ENCODE measurements around the gene CELSR1.
"Not testable (repeated sequence)": the region's sequence is repeated elsewhere in the genome, so short reads cannot be mapped to it uniquely, and the experiment has no call there.

Gene CELSR1

GRCh38 chr22:46328797-46329196 is 208.6 kb downstream of the CELSR1 start:
- no peaks in the 10 kb centered on the region for H3K36me3 Mint-ChIP-seq (ENCODE audit: insufficient read depth)
- H3K4me3 Mint-ChIP-seq: no peak overlapping the region
- H3K27me3 Mint-ChIP-seq: no peaks in the 10 kb centered on the region
- no peaks in the 10 kb centered on the region for H3K4me1 Mint-ChIP-seq (ENCODE audit: low read depth in 2 of 2)
- no peak overlapping the region for H3K27ac Mint-ChIP-seq
- no peaks in the 10 kb centered on the region for H3K9me3 Mint-ChIP-seq
- ATAC-seq (replicated peaks): no peak
- DNase-seq: no peak

DNA sequence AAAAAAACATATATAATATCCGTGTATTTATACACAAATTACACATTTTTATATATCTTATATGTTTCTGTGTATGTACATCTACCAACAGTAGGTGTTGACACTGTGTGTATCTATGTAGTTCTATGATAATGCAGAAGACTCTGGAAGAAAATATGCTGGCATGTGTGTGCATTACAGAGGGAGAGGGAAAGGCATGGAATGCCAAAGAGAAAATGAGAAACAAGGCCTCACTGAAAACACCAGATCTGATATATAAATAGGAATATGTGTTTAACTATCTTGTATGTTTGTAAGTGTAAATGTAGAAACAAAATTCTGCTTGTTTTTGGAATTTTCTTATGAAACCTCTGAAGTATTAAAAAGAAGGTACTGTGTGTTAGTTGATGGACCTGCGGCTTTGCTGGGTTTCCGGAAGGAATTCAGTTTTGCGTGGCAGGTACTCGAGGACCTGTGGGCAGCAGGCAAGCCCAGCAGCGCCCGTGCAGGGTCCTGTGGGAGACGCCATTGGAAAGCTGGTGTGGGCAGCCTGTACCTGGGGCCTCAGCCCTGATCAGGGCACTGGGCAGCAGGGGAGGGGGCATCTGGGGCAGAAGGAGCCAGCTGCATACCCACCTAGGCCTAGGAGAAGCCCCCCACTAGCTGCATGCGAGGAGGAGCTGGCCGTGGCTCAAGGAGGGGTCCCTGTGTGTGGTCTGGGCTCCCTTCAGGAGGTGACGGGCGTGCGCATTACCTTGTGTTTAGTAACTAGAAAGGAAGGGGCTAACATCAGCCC is 209.5 kb downstream of the CELSR1 start:
- Mint-ChIP-seq H3K27me3 (no peaks in the 10 kb centered on the region), H3K36me3 (ENCODE audit: insufficient read depth) (peaks cover 3% of the 10 kb centered on the region), H3K9me3 (no peaks in the 10 kb centered on the region), H3K4me1 (ENCODE audit: low read depth in 2 of 2) (no peaks in the 10 kb centered on the region), H3K4me3 (no peak overlapping the region), H3K27ac (no peak overlapping the region)
- ATAC-seq (replicated peaks): no peak
- no peak for DNase-seq

GRCh38 chr22:46326066-46326680 is 211.2 kb downstream of the CELSR1 start:
- Mint-ChIP-seq H3K27me3 (no peaks in the 10 kb centered on the region), H3K4me3 (no peak overlapping the region), H3K4me1 (ENCODE audit: low read depth in 2 of 2) (no peaks in the 10 kb centered on the region), H3K27ac (no peak overlapping the region), H3K9me3 (no peaks in the 10 kb centered on the region), H3K36me3 (ENCODE audit: insufficient read depth) (peaks cover 3% of the 10 kb centered on the region)
- no peak for DNase-seq
- ATAC-seq (replicated peaks): no peak

GRCh38 chr22:46323162-46323561 is 214.3 kb downstream of the CELSR1 start:
- DNase-seq (no peak), ATAC-seq (replicated peaks) (no peak)
- Mint-ChIP-seq H3K4me1 (ENCODE audit: low read depth in 2 of 2) (no peaks in the 10 kb centered on the region), H3K9me3 (no peaks in the 10 kb centered on the region), H3K27ac (no peak overlapping the region), H3K4me3 (no peak overlapping the region), H3K27me3 (no peaks in the 10 kb centered on the region), H3K36me3 (ENCODE audit: insufficient read depth) (peaks cover 3% of the 10 kb centered on the region)

DNA sequence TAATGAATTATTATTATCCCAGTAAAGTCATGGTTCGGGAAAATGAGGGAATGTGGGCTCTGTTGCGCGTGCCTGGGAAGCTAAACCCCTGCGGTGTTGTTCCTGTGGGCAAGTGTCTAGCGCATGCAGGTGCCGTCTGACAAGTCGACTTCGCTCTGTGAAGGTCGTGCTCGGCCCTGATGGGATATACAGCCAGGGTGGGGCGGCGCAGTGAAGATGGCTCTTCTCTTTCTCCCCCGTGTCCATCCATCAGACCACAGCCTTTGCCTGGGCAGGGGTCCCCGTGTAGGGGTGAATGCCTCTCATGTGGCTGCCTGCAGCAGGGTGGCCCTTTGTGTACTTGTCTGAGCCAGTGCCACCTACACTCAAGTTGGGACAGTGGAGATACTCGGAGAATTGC is 214.7 kb downstream of the CELSR1 start:
- ATAC-seq (replicated peaks) (no peak), DNase-seq (no peak)
- H3K9me3 Mint-ChIP-seq: no peaks in the 10 kb centered on the region
- H3K4me1 Mint-ChIP-seq (ENCODE audit: low read depth in 2 of 2): no peaks in the 10 kb centered on the region
- H3K4me3 Mint-ChIP-seq: no peak overlapping the region
- peak overlapping the region in 1 of 2 donors; percentile 62 for H3K27ac Mint-ChIP-seq
- H3K27me3 Mint-ChIP-seq: no peaks in the 10 kb centered on the region
- H3K36me3 Mint-ChIP-seq (ENCODE audit: insufficient read depth): peaks cover 5% of the 10 kb centered on the region

DNA sequence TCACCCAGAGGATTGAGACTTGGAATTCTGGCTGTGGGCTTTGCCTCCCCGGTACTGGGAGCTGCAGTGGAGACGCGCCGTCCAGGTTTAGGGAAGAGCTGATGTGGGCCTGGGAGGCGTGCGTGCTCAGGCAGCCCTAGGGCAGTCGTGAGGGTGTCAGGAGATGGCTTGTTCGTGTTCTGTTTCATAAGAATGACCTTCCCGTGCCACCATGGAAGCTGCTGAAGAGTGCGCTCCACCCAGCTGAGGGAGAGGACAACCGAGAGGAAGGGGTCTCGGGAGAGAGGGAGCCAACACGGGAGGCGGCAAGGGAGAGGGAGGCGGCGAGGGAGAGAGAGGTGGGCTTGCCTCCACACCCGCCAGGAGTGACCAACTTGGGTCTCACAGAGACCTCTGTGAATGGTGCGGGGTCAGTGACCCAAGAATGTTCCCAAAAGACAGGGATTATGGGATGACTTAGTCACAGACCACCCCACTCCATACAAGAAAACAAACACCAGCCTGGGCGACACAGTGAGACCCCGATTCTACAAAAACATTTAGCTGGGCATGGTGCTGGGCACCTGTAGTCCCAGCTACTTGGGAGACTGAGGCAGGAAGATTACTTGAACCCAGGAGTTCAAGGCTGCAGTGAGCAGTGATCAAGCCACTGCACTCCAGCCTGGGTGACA is 216.6 kb downstream of the CELSR1 start:
- no peak overlapping the region for H3K4me3 Mint-ChIP-seq
- no peak for DNase-seq
- no peak overlapping the region for H3K27ac Mint-ChIP-seq

DNA sequence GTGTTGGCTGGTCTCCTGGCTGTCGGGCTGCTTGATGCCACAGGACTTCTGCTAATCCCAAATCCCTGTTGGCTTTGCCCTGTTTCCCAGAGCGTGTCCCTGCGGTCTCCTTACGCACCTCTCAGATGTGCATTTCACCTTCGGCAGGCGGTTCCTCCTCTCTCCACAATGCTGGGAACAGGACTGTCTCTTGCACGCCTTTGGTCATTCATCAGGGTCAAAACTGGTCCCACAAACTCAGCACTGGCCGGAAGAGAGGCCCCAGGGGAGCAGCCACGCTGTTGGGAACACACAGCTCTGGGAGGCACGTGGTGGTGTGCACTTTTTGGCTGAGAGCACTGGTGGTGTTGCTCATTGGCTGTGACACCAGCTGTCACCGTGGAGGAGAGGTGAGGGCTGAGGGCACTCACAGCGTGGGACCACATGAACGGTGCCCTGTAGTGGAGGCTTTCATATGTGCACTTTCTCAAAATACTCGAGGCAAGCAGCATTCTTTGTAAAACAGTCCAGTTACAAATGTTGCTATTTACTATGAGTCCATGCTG is 217.2 kb downstream of the CELSR1 start:
- Mint-ChIP-seq H3K9me3 (no peaks in the 10 kb centered on the region), H3K4me3 (no peak overlapping the region), H3K27ac (peak overlapping the region in 1 of 2 donors; percentile 6), H3K4me1 (ENCODE audit: low read depth in 2 of 2) (no peaks in the 10 kb centered on the region), H3K36me3 (ENCODE audit: insufficient read depth) (peaks cover 7% of the 10 kb centered on the region), H3K27me3 (no peaks in the 10 kb centered on the region)
- no peak for ATAC-seq (replicated peaks)
- DNase-seq: no peak

More for the DNA sequence above, 216.6 kb downstream of the CELSR1 start:
- Mint-ChIP-seq H3K9me3 (no peaks in the 10 kb centered on the region), H3K36me3 (ENCODE audit: insufficient read depth) (peaks cover 7% of the 10 kb centered on the region), H3K27me3 (no peaks in the 10 kb centered on the region), H3K4me1 (ENCODE audit: low read depth in 2 of 2) (no peaks in the 10 kb centered on the region)
- no peak for ATAC-seq (replicated peaks)

DNA sequence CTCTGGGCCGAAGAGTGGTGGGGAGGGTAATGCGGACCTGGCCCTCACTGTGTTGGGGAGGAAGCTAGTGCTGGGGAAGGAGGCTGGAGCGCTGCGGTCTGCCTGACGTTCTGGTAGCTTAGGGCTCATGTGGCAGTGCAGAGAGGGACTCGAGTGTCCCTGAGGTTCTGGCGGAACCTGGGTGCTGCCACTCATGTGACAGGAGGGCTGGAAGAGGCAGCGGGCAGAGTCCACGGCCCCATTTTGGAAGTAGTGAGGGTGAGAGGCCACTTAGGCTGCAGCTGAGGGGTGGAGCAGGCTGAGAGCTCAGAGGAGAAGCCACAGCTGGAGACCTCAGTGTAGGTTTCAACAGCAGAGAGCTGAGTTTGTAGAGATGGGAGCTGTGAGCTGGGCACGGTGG is 218.1 kb downstream of the CELSR1 start:
- no peaks in the 10 kb centered on the region for H3K4me1 Mint-ChIP-seq (ENCODE audit: low read depth in 2 of 2)
- no peak overlapping the region for H3K4me3 Mint-ChIP-seq
- DNase-seq: no peak
- peak overlapping the region in 1 of 2 donors; percentile 6 for H3K27ac Mint-ChIP-seq
- no peak for ATAC-seq (replicated peaks)
- H3K9me3 Mint-ChIP-seq: no peaks in the 10 kb centered on the region
- H3K27me3 Mint-ChIP-seq: no peaks in the 10 kb centered on the region
- H3K36me3 Mint-ChIP-seq (ENCODE audit: insufficient read depth): peaks cover 7% of the 10 kb centered on the region

- Mint-ChIP-seq H3K27me3 (no peaks in the 10 kb centered on the region), H3K9me3 (no peaks in the 10 kb centered on the region), H3K4me1 (ENCODE audit: low read depth in 2 of 2) (no peaks in the 10 kb centered on the region), H3K4me3 (no peak overlapping the region), H3K36me3 (ENCODE audit: insufficient read depth) (peaks cover 6% of the 10 kb centered on the region), H3K27ac (no peak overlapping the region)
- ATAC-seq (replicated peaks) (no peak), DNase-seq (no peak)
Measured at GRCh38 chr22:46318576-46318975, 218.8 kb downstream of the CELSR1 start.

- H3K4me1 Mint-ChIP-seq (ENCODE audit: low read depth in 2 of 2): no peaks in the 10 kb centered on the region
- peaks cover 4% of the 10 kb centered on the region for H3K36me3 Mint-ChIP-seq (ENCODE audit: insufficient read depth)
- H3K9me3 Mint-ChIP-seq: no peaks in the 10 kb centered on the region
- H3K27ac Mint-ChIP-seq: no peak overlapping the region
- DNase-seq: no peak
- no peak overlapping the region for H3K4me3 Mint-ChIP-seq
- ATAC-seq (replicated peaks): no peak
- no peaks in the 10 kb centered on the region for H3K27me3 Mint-ChIP-seq
Measured at GRCh38 chr22:46317646-46318045, 219.8 kb downstream of the CELSR1 start.

GRCh38 chr22:46315976-46316375 is 221.4 kb downstream of the CELSR1 start:
- Mint-ChIP-seq H3K27ac (no peak overlapping the region), H3K4me3 (no peak overlapping the region), H3K9me3 (no peaks in the 10 kb centered on the region), H3K36me3 (ENCODE audit: insufficient read depth) (peaks cover 4% of the 10 kb centered on the region), H3K4me1 (ENCODE audit: low read depth in 2 of 2) (no peaks in the 10 kb centered on the region), H3K27me3 (no peaks in the 10 kb centered on the region)
- ATAC-seq (replicated peaks) (no peak), DNase-seq (no peak)

- not testable (repeated sequence) for ATAC-seq (replicated peaks); H3K9me3 Mint-ChIP-seq; H3K36me3 Mint-ChIP-seq (ENCODE audit: insufficient read depth); H3K27me3 Mint-ChIP-seq; DNase-seq; H3K27ac Mint-ChIP-seq; H3K4me1 Mint-ChIP-seq (ENCODE audit: low read depth in 2 of 2); H3K4me3 Mint-ChIP-seq
Measured at GRCh38 chr22:46312848-46313247, 224.6 kb downstream of the CELSR1 start.

GRCh38 chr22:46312056-46312455 is 225.4 kb downstream of the CELSR1 start:
- H3K36me3 Mint-ChIP-seq (ENCODE audit: insufficient read depth): peaks cover 5% of the 10 kb centered on the region
- H3K4me3 Mint-ChIP-seq: no peak overlapping the region
- no peak for ATAC-seq (replicated peaks)

More at GRCh38 chr22:46312056-46312455, 225.4 kb downstream of the CELSR1 start:
- DNase-seq: no peak
- H3K27me3 Mint-ChIP-seq: no peaks in the 10 kb centered on the region
- no peak overlapping the region for H3K27ac Mint-ChIP-seq
- no peaks in the 10 kb centered on the region for H3K9me3 Mint-ChIP-seq
- peaks cover 0 to 2% of the 10 kb centered on the region in 2 donors for H3K4me1 Mint-ChIP-seq (ENCODE audit: low read depth in 2 of 2)
